SK-N-MC (cell line): Measurements from ENCODE around the gene SERP2.

ENCODE experiments used
- EZH2 ChIP-seq: fragments of 200-600 bp; sonication (generic); IDR thresholded peaks from one replicate; pipeline ENCODE4 v1.6.1; 2017; ENCODE audit warnings: antibody characterized with exemption
- POLR2AphosphoS5 ChIP-seq: IDR thresholded peaks from 2 replicates; pipeline ENCODE4 v1.6.1; 2012; ENCODE audit warnings: mild to moderate bottlenecking, low read depth, low read length, borderline replicate concordance

- TF ChIP-seq EZH2 (no peak), POLR2AphosphoS5 (no peak)
These were observed 7.7 kb upstream of the SERP2 start for GRCh38 chr13:44365899-44366298.
